ENCODE results near the gene RFC4.

GRCh38 chr3:186828340-186828739 lies 22.1 kb upstream of the RFC4 start:
- TF ChIP-seq CTCF (IDR thresholded peaks at IDR 0.05; ENCODE audit: low read length) (no peak), EZH2 (IDR thresholded peaks at IDR 0.05; ENCODE audit: borderline replicate concordance, low read length) (no peak)

All from OCI-LY1 (cell line).